HepG2 (cell line): ENCODE measurements around the gene RNF114. TPM values are rescaled to one million over a fixed set of nuclear protein-coding genes. Genes with fewer than 3 reads are reported as not detected.
A peak's percentile ranks its signal among the peaks of the same experiment; 100 is the strongest.

ENCODE experiments used
- EED ChIP-seq: sonication (generic); formaldehyde crosslinking; IDR thresholded peaks from 2 replicates; pipeline ENCODE4 v1.5.0; 2020; ENCODE audit warnings: mild to moderate bottlenecking, missing genetic modification reagents
- FLYWCH1 ChIP-seq: sonication (generic); formaldehyde crosslinking; IDR thresholded peaks from 2 replicates; pipeline ENCODE4 v1.8.1; 2023; ENCODE audit warnings: mild to moderate bottlenecking, missing genetic modification reagents
- FOXA1 ChIP-seq, 2 experiments: fragments of 450-650 bp in 1 of 2; sonication (generic) in 1 of 2; formaldehyde crosslinking in 1 of 2; IDR thresholded peaks; 2 replicates each; pipeline versions ENCODE4 v1.4.0 to v1.6.1; 2016 to 2020; ENCODE audit warnings: missing genetic modification reagents in 1 of 2
- GPN1 ChIP-seq: sonication (generic); formaldehyde crosslinking; IDR thresholded peaks from 2 replicates; pipeline ENCODE4 v1.5.1; 2020; ENCODE audit warnings: missing genetic modification reagents, borderline replicate concordance
- NONO ChIP-seq, 2 experiments: fragments of 450-650 bp in 1 of 2; sonication (generic) in 1 of 2; formaldehyde crosslinking in 1 of 2; IDR thresholded peaks in 1 of 2; conservative IDR thresholded peaks in 1 of 2; 2 replicates each; pipeline versions ENCODE4 v1.6.1 to v1.8.0; 2017 to 2022; ENCODE audit warnings: mild to moderate bottlenecking in 1 of 2, missing genetic modification reagents in 1 of 2, moderate library complexity in 1 of 2
- PRPF4 ChIP-seq: fragments of 200-400 bp; formaldehyde crosslinking; IDR thresholded peaks from 2 replicates; pipeline ENCODE4 v1.6.1; 2016; ENCODE audit warnings: low read length, low read depth; ENCODE audit not compliant: poor library complexity, severe bottlenecking
- RXRA ChIP-seq: sonication (generic); formaldehyde crosslinking; IDR thresholded peaks from 2 replicates; pipeline ENCODE4 v1.5.1; 2020; ENCODE audit warnings: missing genetic modification reagents
- SAP130 ChIP-seq: IDR thresholded peaks from 2 replicates; pipeline ENCODE4 v1.6.1; 2016; ENCODE audit warnings: low read depth
- ZBTB7B ChIP-seq: sonication (generic); formaldehyde crosslinking; IDR thresholded peaks from 2 replicates; pipeline ENCODE4 v1.4.0; 2020; ENCODE audit warnings: missing genetic modification reagents
- ZFAT ChIP-seq: sonication (generic); formaldehyde crosslinking; conservative IDR thresholded peaks from 2 replicates; pipeline ENCODE4 v1.8.1; 2023; ENCODE audit warnings: missing genetic modification reagents, inconsistent platforms
- ZFP37 ChIP-seq: sonication (generic); formaldehyde crosslinking; IDR thresholded peaks from 2 replicates; pipeline ENCODE4 v1.4.0; 2020; ENCODE audit warnings: missing genetic modification reagents, borderline replicate concordance
- ZNF124 ChIP-seq: sonication (generic); formaldehyde crosslinking; IDR thresholded peaks from 2 replicates; pipeline ENCODE4 v1.4.0; 2020; ENCODE audit warnings: missing genetic modification reagents
- ZNF143 ChIP-seq: sonication (generic); formaldehyde crosslinking; IDR thresholded peaks from 2 replicates; pipeline ENCODE4 v1.4.0; 2020; ENCODE audit warnings: missing genetic modification reagents
- ZNF207 ChIP-seq: fragments of 450-650 bp; IDR thresholded peaks from 2 replicates; pipeline ENCODE4 v1.6.1; 2016; ENCODE audit warnings: antibody characterized with exemption, borderline replicate concordance
- ZNF235 ChIP-seq: sonication (generic); formaldehyde crosslinking; IDR thresholded peaks from 2 replicates; pipeline ENCODE4 v1.8.1; 2023; ENCODE audit warnings: mild to moderate bottlenecking, missing genetic modification reagents, borderline replicate concordance
- ZNF503 ChIP-seq: sonication (generic); formaldehyde crosslinking; IDR thresholded peaks from 2 replicates; pipeline ENCODE4 v1.4.0; 2020; ENCODE audit warnings: missing genetic modification reagents
- ZNF567 ChIP-seq: sonication (generic); formaldehyde crosslinking; IDR thresholded peaks from 2 replicates; pipeline ENCODE4 v1.8.1; 2023; ENCODE audit warnings: mild to moderate bottlenecking, missing genetic modification reagents, borderline replicate concordance
- ZNF605 ChIP-seq: sonication (generic); formaldehyde crosslinking; IDR thresholded peaks from 2 replicates; pipeline ENCODE4 v1.8.0; 2022; ENCODE audit warnings: mild to moderate bottlenecking, missing genetic modification reagents
- ZNF704 ChIP-seq: sonication (generic); formaldehyde crosslinking; IDR thresholded peaks from 2 replicates; pipeline ENCODE4 v1.8.1; 2023; ENCODE audit warnings: mild to moderate bottlenecking, inconsistent platforms, moderate library complexity, missing genetic modification reagents, borderline replicate concordance
- ZNF710 ChIP-seq: sonication (generic); formaldehyde crosslinking; IDR thresholded peaks from 2 replicates; pipeline ENCODE4 v1.5.0; 2020; ENCODE audit warnings: mild to moderate bottlenecking, missing genetic modification reagents, borderline replicate concordance
- ZNF770 ChIP-seq: sonication (generic); formaldehyde crosslinking; IDR thresholded peaks from 2 replicates; pipeline ENCODE4 v1.5.0; 2020; ENCODE audit warnings: mild to moderate bottlenecking, missing genetic modification reagents
- polyA plus RNA-seq, 8 experiments: library from polyadenylated mRNA; depleted of rRNA in 3 of 8; stranded (reverse) in 7 of 8; unstranded in 1 of 8; fragments of >200 nt; fragmentation: Illumina TruSeq in 4 of 8; extraction: Trizol in 4 of 8; gene quantifications; 2 replicates each; pipeline versions ENCODE4 v1.2.1 to v1.2.3, GENCODE V29; 2011 to 2016; ENCODE audit warnings: low read depth in 4 of 8, missing spikeins in 1 of 8, mixed read lengths in 1 of 8; ENCODE audit not compliant: insufficient read depth in 1 of 8
- total RNA-seq, 5 experiments: library from RNA; depleted of rRNA; stranded (reverse); fragments of >200 nt; fragmentation: Illumina TruSeq; extraction: Trizol; gene quantifications; 2 replicates each; pipeline ENCODE4 v1.2.3, GENCODE V29; 2016; ENCODE audit warnings: low read depth in 1 of 5

RNF114 gene
- total and polyA plus RNA-seq, 2 of the 13 experiments (the other 11 are each of a cell fraction or from before 2014, with no cell fraction given) = 119 to 126 TPM

- no peak for TF ChIP-seq ZNF207
- TF ChIP-seq ZNF704 (CRISPR knock-in tag) = peak; percentile 73; the same call in 1 of the 2 replicates
- TF ChIP-seq FLYWCH1 (CRISPR knock-in tag) = peak; percentile 98
- TF ChIP-seq ZNF143 (CRISPR knock-in tag) = peak; percentile 59; the same call in 1 of the 2 replicates
- TF ChIP-seq ZNF567 = peak; percentile 92
- TF ChIP-seq ZFAT (CRISPR knock-in tag) = peak; percentile 87
- TF ChIP-seq FOXA1 (IDR thresholded peaks at IDR 0.05) = no peak
- no peak; the same call in 1 of the 2 replicates for TF ChIP-seq FOXA1 (CRISPR knock-in tag; IDR thresholded peaks at IDR 0.05)
- peak; percentile 89 for TF ChIP-seq RXRA (CRISPR knock-in tag)
- TF ChIP-seq ZBTB7B (CRISPR knock-in tag) = peak; percentile 87
- TF ChIP-seq SAP130 = peak; percentile 86
- TF ChIP-seq ZNF770 (CRISPR knock-in tag) = peak; percentile 78; the same call in 1 of the 2 replicates
- TF ChIP-seq ZFP37 (CRISPR knock-in tag) = peak; percentile 99
- peak; percentile 51; the same call in 1 of the 2 replicates for TF ChIP-seq ZNF235 (CRISPR knock-in tag)
- TF ChIP-seq PRPF4 = no peak
- no peak; the same call in 1 of the 2 replicates for TF ChIP-seq GPN1 (CRISPR knock-in tag)
- TF ChIP-seq NONO (IDR thresholded peaks at IDR 0.05) = no peak
- peak; percentile 44; the same call in 1 of the 2 replicates for TF ChIP-seq NONO (CRISPR knock-in tag; conservative IDR thresholded peaks at IDR 0.05)
- peak; percentile 83; the same call in 1 of the 2 replicates for TF ChIP-seq ZNF124 (CRISPR knock-in tag)
- no peak; the same call in 1 of the 2 replicates for TF ChIP-seq EED (CRISPR knock-in tag)
- TF ChIP-seq ZNF503 (CRISPR knock-in tag) = peak; percentile 90
- TF ChIP-seq ZNF605 (CRISPR knock-in tag) = peak; percentile 89
- TF ChIP-seq ZNF710 (CRISPR knock-in tag) = no peak; the same call in none of the 2 replicates
Measured at GRCh38 chr20:49982346-49983122, 46.3 kb downstream of the RNF114 start, which contains the start of gene SNAI1 (continued).
